Measurements from ENCODE around the gene ACRBP. TPM values are rescaled to one million over a fixed set of nuclear protein-coding genes. Genes with fewer than 3 reads are reported as not detected.

Gene ACRBP
- 10 to 100 TPM in 1 of 3 donors, 1 to 10 TPM in 1, not detected in 1; 4.2 to 10.2 TPM for polyA plus RNA-seq

- H3K27ac Mint-ChIP-seq, result peak within 1 kb of the TSS in 5 of 6 donors; percentile 56 to 71 (median 58)
- H3K4me3 Mint-ChIP-seq, result peak within 1 kb of the TSS; percentile 48 to 76 (median 68)
- H3K27me3 Mint-ChIP-seq (ENCODE audit: low read depth in 3 of 3), result peaks cover 0 to 15% (median 4%) of the 10 kb centered on the region in 3 donors
- peaks cover 24 to 34% (median 26%) of the 10 kb centered on the region in 3 donors for H3K36me3 Mint-ChIP-seq
- peak; percentile 30 to 41 (median 36) for DNase-seq
- peaks cover 0 to 3% (median 0%) of the 10 kb centered on the region in 6 donors for H3K9me3 Mint-ChIP-seq
- H3K4me1 Mint-ChIP-seq, result peaks cover 10% of the 10 kb centered on the region in 2 donors
These were observed at the start of gene ACRBP for GRCh38 chr12:6647083-6647604. ACRBP (minus strand) TSS chr12:6647432; CDS start chr12:6647366, 66 bp downstream.

GRCh38 chr12:6695313-6696045 is 48.2 kb upstream of the ACRBP start:
- no peaks in the 10 kb centered on the region for H3K36me3 Mint-ChIP-seq
- DNase-seq, result no peak
- H3K27ac Mint-ChIP-seq, result peak overlapping the region in 1 of 6 donors; percentile 34
- H3K27me3 Mint-ChIP-seq (ENCODE audit: low read depth in 3 of 3), result peaks cover 8 to 17% (median 16%) of the 10 kb centered on the region in 3 donors
- no peak overlapping the region for H3K4me3 Mint-ChIP-seq
- peaks cover 5 to 6% of the 10 kb centered on the region in 2 donors for H3K4me1 Mint-ChIP-seq
- no peaks in the 10 kb centered on the region for H3K9me3 Mint-ChIP-seq

GRCh38 chr12:6694701-6695100 is 47.5 kb upstream of the ACRBP start:
- Mint-ChIP-seq H3K9me3 (no peaks in the 10 kb centered on the region), H3K27me3 (ENCODE audit: low read depth in 3 of 3) (peaks cover 8 to 17% (median 16%) of the 10 kb centered on the region in 3 donors), H3K27ac (no peak overlapping the region), H3K4me1 (peaks cover 12 to 13% of the 10 kb centered on the region in 2 donors), H3K4me3 (no peak overlapping the region), H3K36me3 (no peaks in the 10 kb centered on the region)
- no peak for DNase-seq

GRCh38 chr12:6693832-6694355 is 46.7 kb upstream of the ACRBP start:
- DNase-seq, result no peak
- Mint-ChIP-seq H3K4me3 (no peak overlapping the region), H3K36me3 (no peaks in the 10 kb centered on the region), H3K27me3 (ENCODE audit: low read depth in 3 of 3) (peaks cover 11 to 20% (median 15%) of the 10 kb centered on the region in 3 donors), H3K4me1 (peaks cover 12 to 15% of the 10 kb centered on the region in 2 donors), H3K9me3 (no peaks in the 10 kb centered on the region), H3K27ac (no peak overlapping the region)

- Mint-ChIP-seq H3K9me3 (no peaks in the 10 kb centered on the region), H3K4me3 (peak overlapping the region in 1 of 5 donors; percentile 60), H3K27ac (peak overlapping the region in 3 of 6 donors; percentile 22 to 81 (median 57)), H3K27me3 (ENCODE audit: low read depth in 3 of 3) (peaks cover 11 to 19% (median 12%) of the 10 kb centered on the region in 3 donors), H3K36me3 (no peaks in the 10 kb centered on the region), H3K4me1 (peaks cover 21 to 24% of the 10 kb centered on the region in 2 donors)
- no peak for DNase-seq
These were observed 45.7 kb upstream of the ACRBP start for GRCh38 chr12:6692888-6693287.

GRCh38 chr12:6691473-6691872 is 44.2 kb upstream of the ACRBP start:
- no peak for DNase-seq
- Mint-ChIP-seq H3K4me1 (peaks cover 35 to 39% of the 10 kb centered on the region in 2 donors), H3K27ac (peak overlapping the region in 1 of 6 donors; percentile 42), H3K9me3 (no peaks in the 10 kb centered on the region), H3K36me3 (no peaks in the 10 kb centered on the region), H3K4me3 (peak overlapping the region in 1 of 5 donors; percentile 34), H3K27me3 (ENCODE audit: low read depth in 3 of 3) (peaks cover 8 to 14% (median 11%) of the 10 kb centered on the region in 3 donors)

GRCh38 chr12:6688999-6689882 is 42.0 kb upstream of the ACRBP start, which contains the start of gene ZNF384:
ZNF384 (minus strand) TSS chr12:6689375; CDS start chr12:6679520, 9,855 bp downstream.
- peak within 1 kb of the TSS; percentile 96 to 98 (median 98) for H3K27ac Mint-ChIP-seq
- no peaks in the 10 kb centered on the region for H3K9me3 Mint-ChIP-seq
- H3K36me3 Mint-ChIP-seq, result no peaks in the 10 kb centered on the region
- peaks cover 55 to 57% of the 10 kb centered on the region in 2 donors for H3K4me1 Mint-ChIP-seq
- peak; percentile 96 to 98 (median 98) for DNase-seq
- H3K4me3 Mint-ChIP-seq, result peak within 1 kb of the TSS; percentile 86 to 92 (median 91)
- peaks cover 8 to 15% (median 11%) of the 10 kb centered on the region in 3 donors for H3K27me3 Mint-ChIP-seq (ENCODE audit: low read depth in 3 of 3)

- H3K4me3 Mint-ChIP-seq, result peak overlapping the region; percentile 86 to 92 (median 91)
- peaks cover 55 to 62% of the 10 kb centered on the region in 2 donors for H3K4me1 Mint-ChIP-seq
- H3K36me3 Mint-ChIP-seq, result no peaks in the 10 kb centered on the region
- no peaks in the 10 kb centered on the region for H3K9me3 Mint-ChIP-seq
- DNase-seq, result no peak
- H3K27ac Mint-ChIP-seq, result peak overlapping the region; percentile 96 to 98 (median 98)
- peaks cover 8 to 14% (median 11%) of the 10 kb centered on the region in 3 donors for H3K27me3 Mint-ChIP-seq (ENCODE audit: low read depth in 3 of 3)
These were observed 41.3 kb upstream of the ACRBP start for GRCh38 chr12:6688543-6688998.

- peaks cover 60 to 81% of the 10 kb centered on the region in 2 donors for H3K4me1 Mint-ChIP-seq
- peaks cover 8 to 14% (median 11%) of the 10 kb centered on the region in 3 donors for H3K27me3 Mint-ChIP-seq (ENCODE audit: low read depth in 3 of 3)
- peaks cover 0 to 6% (median 0%) of the 10 kb centered on the region in 3 donors for H3K36me3 Mint-ChIP-seq
- no peak for DNase-seq
- H3K4me3 Mint-ChIP-seq, result no peak overlapping the region
- no peaks in the 10 kb centered on the region for H3K9me3 Mint-ChIP-seq
- peak overlapping the region in 5 of 6 donors; percentile 32 to 98 (median 97) for H3K27ac Mint-ChIP-seq
These were observed 38.6 kb upstream of the ACRBP start for GRCh38 chr12:6685814-6686213.

GRCh38 chr12:6684609-6685008 is 37.4 kb upstream of the ACRBP start:
- Mint-ChIP-seq H3K27me3 (ENCODE audit: low read depth in 3 of 3) (peaks cover 8 to 14% (median 11%) of the 10 kb centered on the region in 3 donors), H3K27ac (peak overlapping the region; percentile 8 to 80 (median 35)), H3K9me3 (no peaks in the 10 kb centered on the region), H3K4me3 (no peak overlapping the region), H3K36me3 (peaks cover 0 to 8% (median 1%) of the 10 kb centered on the region in 3 donors), H3K4me1 (peaks cover 52 to 72% of the 10 kb centered on the region in 2 donors)
- DNase-seq, result peak; percentile 26 to 47 (median 43)

- Mint-ChIP-seq H3K27ac (no peak overlapping the region), H3K4me1 (peaks cover 6 to 10% of the 10 kb centered on the region in 2 donors), H3K27me3 (ENCODE audit: low read depth in 3 of 3) (peaks cover 0 to 3% (median 3%) of the 10 kb centered on the region in 3 donors), H3K9me3 (no peaks in the 10 kb centered on the region), H3K36me3 (peaks cover 8 to 70% (median 44%) of the 10 kb centered on the region in 3 donors), H3K4me3 (no peak overlapping the region)
- DNase-seq, result no peak
These were observed 29.7 kb upstream of the ACRBP start for GRCh38 chr12:6676962-6677361.

GRCh38 chr12:6672143-6672542 is 24.9 kb upstream of the ACRBP start:
- no peaks in the 10 kb centered on the region for H3K4me1 Mint-ChIP-seq
- H3K36me3 Mint-ChIP-seq, result peaks cover 26 to 77% (median 59%) of the 10 kb centered on the region in 3 donors
- peaks cover 0 to 4% (median 0%) of the 10 kb centered on the region in 3 donors for H3K27me3 Mint-ChIP-seq (ENCODE audit: low read depth in 3 of 3)
- no peak overlapping the region for H3K27ac Mint-ChIP-seq
- H3K4me3 Mint-ChIP-seq, result no peak overlapping the region
- no peak for DNase-seq
- H3K9me3 Mint-ChIP-seq, result no peaks in the 10 kb centered on the region
